Thyroid gland (tissue), 4 donors: Measurements from ENCODE around the gene WDPCP.

Source experiments
- CTCF ChIP-seq, 6 experiments: fragments of 200-600 bp in 3 of 6; fragments of 450-650 bp in 3 of 6; sonication (generic) in 3 of 6; IDR thresholded peaks; one replicate each; pipeline ENCODE4 v1.5.1; 2016 to 2019; ENCODE audit warnings: antibody characterized with exemption in 6 of 6, mild to moderate bottlenecking in 2 of 6, inconsistent platforms in 1 of 6, moderate library complexity in 1 of 6
- POLR2A ChIP-seq, 2 donors: fragments of 450-650 bp; IDR thresholded peaks; one replicate each; pipeline ENCODE4 v1.6.1; 2017; ENCODE audit warnings: antibody characterized with exemption in 2 of 2, mild to moderate bottlenecking in 2 of 2, moderate library complexity in 1 of 2

- TF ChIP-seq POLR2A (IDR thresholded peaks at IDR 0.05) (no peak), CTCF (IDR thresholded peaks at IDR 0.05) (no peak)
These were observed 125.1 kb downstream of the WDPCP start for GRCh38 chr2:63463142-63463541.
